ENCODE data around the gene CLN3. TPM values are rescaled to one million over a fixed set of nuclear protein-coding genes. Genes with fewer than 3 reads are reported as not detected.
A peak's percentile ranks its signal among the peaks of the same experiment; 100 is the strongest.

CLN3 gene
- total and polyA plus RNA-seq, 9 of the 15 experiments (the other 6 are each of a cell fraction or from before 2014, with no cell fraction given) = 2.5 to 27.1 (median 11.6) TPM

- TF ChIP-seq ZMIZ1 (IDR thresholded peaks at IDR 0.05; ENCODE audit: low read depth in 2 of 2, low read length in 2 of 2) (no peak), SMARCA5 (IDR thresholded peaks at IDR 0.05) (0 out of 2 replicates have a peak, but pooled peaks have one; percentile 56), ZNF398 (CRISPR knock-in tag; IDR thresholded peaks at IDR 0.05) (no peak), USF1 (CRISPR knock-in tag; IDR thresholded peaks at IDR 0.05) (peak; percentile 48; the same call in 1 of the 2 replicates), RUNX1 (IDR thresholded peaks at IDR 0.05; ENCODE audit: low read depth) (no peak)
These were observed 42.9 kb upstream of the CLN3 start (continued) for GRCh38 chr16:28534542-28535373.
